Epithelial cell of proximal tubule (primary cell): Measurements from ENCODE around the gene DOCK10. TPM values are rescaled to one million over a fixed set of nuclear protein-coding genes. Genes with fewer than 3 reads are reported as not detected.

ENCODE experiments used
- DNase-seq: peaks from one replicate; pipeline ENCODE4 v3.0.0-alpha.2; 2011; ENCODE audit warnings: low read depth
- H3K4me3 ChIP-seq: 2 replicates; pipeline ENCODE4 v1.5.1; 2011; ENCODE audit warnings: low read depth, mild to moderate bottlenecking, low read length
- total RNA-seq: library from RNA; depleted of rRNA; stranded (reverse); fragments of >200 nt; gene quantifications from 2 replicates; pipeline ENCODE4 v1.2.3, GENCODE V29; 2015
- TF ChIP-seq, protein P1 (sequence below): conservative IDR thresholded peaks from 2 replicates; pipeline ENCODE4 v1.5.1; 2012; ENCODE audit warnings: low read depth, mild to moderate bottlenecking, low read length

The DOCK10 gene
- total RNA-seq, 1 donor from 2014 or later: 2.1 TPM

GRCh38 chr2:224870341-224870740 lies 171.9 kb downstream of the DOCK10 start:
- H3K4me3 ChIP-seq: no peak overlapping the region
- TF ChIP-seq, protein P1, sequence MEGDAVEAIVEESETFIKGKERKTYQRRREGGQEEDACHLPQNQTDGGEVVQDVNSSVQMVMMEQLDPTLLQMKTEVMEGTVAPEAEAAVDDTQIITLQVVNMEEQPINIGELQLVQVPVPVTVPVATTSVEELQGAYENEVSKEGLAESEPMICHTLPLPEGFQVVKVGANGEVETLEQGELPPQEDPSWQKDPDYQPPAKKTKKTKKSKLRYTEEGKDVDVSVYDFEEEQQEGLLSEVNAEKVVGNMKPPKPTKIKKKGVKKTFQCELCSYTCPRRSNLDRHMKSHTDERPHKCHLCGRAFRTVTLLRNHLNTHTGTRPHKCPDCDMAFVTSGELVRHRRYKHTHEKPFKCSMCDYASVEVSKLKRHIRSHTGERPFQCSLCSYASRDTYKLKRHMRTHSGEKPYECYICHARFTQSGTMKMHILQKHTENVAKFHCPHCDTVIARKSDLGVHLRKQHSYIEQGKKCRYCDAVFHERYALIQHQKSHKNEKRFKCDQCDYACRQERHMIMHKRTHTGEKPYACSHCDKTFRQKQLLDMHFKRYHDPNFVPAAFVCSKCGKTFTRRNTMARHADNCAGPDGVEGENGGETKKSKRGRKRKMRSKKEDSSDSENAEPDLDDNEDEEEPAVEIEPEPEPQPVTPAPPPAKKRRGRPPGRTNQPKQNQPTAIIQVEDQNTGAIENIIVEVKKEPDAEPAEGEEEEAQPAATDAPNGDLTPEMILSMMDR: no peak
- DNase-seq: no peak

- DNase-seq: no peak
- TF ChIP-seq, protein P1: no peak
- no peak overlapping the region for H3K4me3 ChIP-seq
Measured at GRCh38 chr2:224869601-224870233, 172.6 kb downstream of the DOCK10 start.

GRCh38 chr2:224865016-224865415 lies 177.3 kb downstream of the DOCK10 start:
- no peak overlapping the region for H3K4me3 ChIP-seq
- DNase-seq: no peak
- TF ChIP-seq, protein P1: no peak

DNA sequence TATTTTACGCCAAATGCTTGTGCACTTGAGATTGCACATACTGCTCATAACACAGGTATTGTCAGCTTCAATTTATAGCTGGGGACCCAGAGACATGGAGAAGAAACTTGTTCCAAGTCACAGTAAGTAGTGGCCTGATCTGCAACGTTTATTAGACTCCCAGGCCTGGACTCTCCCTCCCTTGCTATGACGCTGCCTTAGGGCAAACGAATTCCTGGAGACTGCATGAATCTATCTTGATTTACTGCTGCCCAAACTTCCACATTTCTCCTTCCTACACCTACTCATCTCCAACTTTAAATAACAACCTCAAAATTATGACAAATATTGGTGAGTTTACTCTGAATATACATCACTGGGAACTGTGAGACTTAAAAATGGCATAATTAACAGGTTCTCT lies 181.0 kb downstream of the DOCK10 start:
- H3K4me3 ChIP-seq: no peak overlapping the region
- TF ChIP-seq, protein P1: no peak
- no peak for DNase-seq

GRCh38 chr2:224860786-224861185 lies 181.5 kb downstream of the DOCK10 start:
- no peak overlapping the region for H3K4me3 ChIP-seq
- DNase-seq: no peak
- TF ChIP-seq, protein P1: no peak

DNA sequence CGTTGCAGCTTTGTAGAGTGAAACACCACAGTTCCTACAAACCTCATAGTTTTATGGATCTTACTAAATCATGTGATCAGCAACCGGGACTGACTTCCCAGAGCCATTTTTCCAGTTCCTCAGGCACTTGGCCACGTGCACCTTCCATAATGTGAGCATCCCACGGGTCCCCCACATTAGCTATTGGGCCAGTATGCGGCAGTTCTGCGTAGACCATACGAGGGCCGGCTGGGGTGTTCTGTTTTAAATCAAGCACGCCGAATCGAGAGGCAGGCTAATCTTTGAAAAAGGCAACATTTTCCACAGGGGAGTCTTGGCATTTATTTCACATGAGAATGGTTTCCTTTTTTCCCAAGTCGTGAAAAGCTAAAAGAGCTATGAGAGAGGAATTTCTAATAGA lies 190.5 kb downstream of the DOCK10 start:
- DNase-seq: no peak
- TF ChIP-seq, protein P1: no peak
- H3K4me3 ChIP-seq: no peak overlapping the region

GRCh38 chr2:224850081-224850480 lies 192.2 kb downstream of the DOCK10 start:
- no peak overlapping the region for H3K4me3 ChIP-seq
- TF ChIP-seq, protein P1: no peak
- DNase-seq: no peak
